ENCODE measurements around the gene MX1.

DNA sequence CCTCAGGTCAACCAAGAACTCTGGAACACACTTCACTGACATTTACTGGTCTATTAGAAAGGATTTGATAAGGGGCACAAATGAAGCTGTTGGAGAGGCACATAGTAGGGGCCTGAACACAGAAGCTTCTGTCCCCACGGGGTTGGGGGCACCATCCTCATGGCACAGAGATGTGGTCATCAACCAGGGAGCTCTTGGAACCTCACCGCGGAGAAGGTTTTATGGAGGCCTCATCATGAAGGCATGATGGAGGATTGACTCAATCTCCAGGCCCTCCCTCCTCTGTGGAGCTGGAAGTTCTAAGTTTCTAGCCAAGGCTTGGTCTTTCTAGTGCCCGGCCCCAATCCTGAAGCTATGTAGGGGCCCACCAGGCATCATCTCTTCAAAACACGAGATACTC is 23.6 kb downstream of the MX1 start:
- TF ChIP-seq CTCF (IDR thresholded peaks at IDR 0.05; ENCODE audit: insufficient read depth, low read length), result no peak
- no peak for TF ChIP-seq REST (IDR thresholded peaks at IDR 0.05; ENCODE audit: insufficient replicate concordance, low read depth)
- no peak for TF ChIP-seq SPI1 (IDR thresholded peaks at IDR 0.05; ENCODE audit: borderline replicate concordance, low read depth)
- no peak for TF ChIP-seq POLR2AphosphoS5 (IDR thresholded peaks at IDR 0.05; ENCODE audit: low read depth)
- no peak for TF ChIP-seq GABPA (IDR thresholded peaks at IDR 0.05; ENCODE audit: low read depth)
